HCT116 (cell line): Measurements from ENCODE around the gene PCGF5. TPM values are rescaled to one million over a fixed set of nuclear protein-coding genes. Genes with fewer than 3 reads are reported as not detected.

ENCODE experiments used
- ATAC-seq: fragments of 200-7000 bp; cut with Tn5 transposase; 2 replicates; pipeline ENCODE4 v1.9.1; 2020; ENCODE audit warnings: mild to moderate bottlenecking, moderate library complexity
- BruUV-seq: library from RNA; stranded (reverse); fragments of 400-500 nt; replicated peaks from 2 replicates; lab custom pipeline; 2021; lab: Mats Ljungman, UMichigan
- CTCF ChIA-PET: fragments of 300-600 bp; sonication (Branson Sonifier 250); formaldehyde crosslinking; loops from one replicate; lab custom pipeline; 2021; ENCODE audit warnings: antibody characterized with exemption; lab: Charles Lee
- POLR2A ChIA-PET: fragments of 300-600, 350-600 bp; sonication (Branson Sonifier 250); formaldehyde crosslinking; loops from one replicate; lab custom pipeline; 2021; ENCODE audit warnings: antibody characterized with exemption; lab: Charles Lee
- RAD21 ChIA-PET, 2 experiments: fragments of 300-600 bp; sonication (Branson Sonifier 250); formaldehyde crosslinking; loops; one replicate each; lab custom pipeline; 2023; ENCODE audit warnings: low total read pairs in 2 of 2; ENCODE audit not compliant: uncharacterized antibody in 2 of 2, unreplicated experiment in 2 of 2, low non-redundant PET in 1 of 2; lab: Charles Lee
- DNase-seq: peaks from one replicate; pipeline ENCODE4 v3.0.0-alpha.2; 2010; ENCODE audit warnings: low read depth, low spot score
- H2AFZ ChIP-seq: fragments of 200-600 bp; shearing (Covaris generic), sonication (generic); 2 replicates; pipeline ENCODE4 v1.6.1; 2017; ENCODE audit warnings: low read depth, mixed run types, mixed read lengths, antibody characterized with exemption, low read length; ENCODE audit not compliant: poor library complexity, severe bottlenecking
- H3K27ac ChIP-seq: 2 replicates; pipeline ENCODE4 v1.5.1; 2012; ENCODE audit warnings: low read depth, low read length
- H3K27me3 ChIP-seq: fragments of 200-600 bp; sonication (generic); 2 replicates; pipeline ENCODE4 v1.6.1; 2016; ENCODE audit warnings: mixed run types, low read length, mixed read lengths; ENCODE audit not compliant: insufficient read depth
- H3K36me3 ChIP-seq, 2 experiments: fragments of 200-500 bp in 1 of 2; fragments of 200-600 bp in 1 of 2; sonication (Bioruptor generic) in 1 of 2; sonication (generic) in 1 of 2; 2 replicates each; pipeline versions ENCODE4 v1.5.1 to v1.6.1; 2014 to 2016; ENCODE audit warnings: low read length in 2 of 2, inconsistent platforms in 1 of 2, mixed read lengths in 1 of 2, mixed run types in 1 of 2; ENCODE audit not compliant: insufficient read depth in 2 of 2, control insufficient read depth in 1 of 2
- H3K4me1 ChIP-seq, 2 experiments: fragments of 200-600 bp in 1 of 2; sonication (generic) in 1 of 2; 2 replicates each; pipeline versions ENCODE4 v1.5.1 to v1.6.1; 2012 to 2017; ENCODE audit warnings: low read length in 2 of 2, inconsistent platforms in 1 of 2, mild to moderate bottlenecking in 1 of 2, mixed read lengths in 1 of 2, mixed run types in 1 of 2, moderate library complexity in 1 of 2; ENCODE audit not compliant: insufficient read depth in 2 of 2, control insufficient read depth in 1 of 2
- H3K4me2 ChIP-seq: fragments of 200-600 bp; sonication (generic); 2 replicates; pipeline ENCODE4 v1.6.1; 2017; ENCODE audit warnings: mixed run types, low read length, mixed read lengths
- H3K4me3 ChIP-seq, 2 experiments: fragments of 200-600 bp in 1 of 2; sonication (generic) in 1 of 2; replicated peaks in 1 of 2; 2 replicates each; pipeline ENCODE4 v1.5.1; 2011 to 2016; ENCODE audit warnings: low read length in 2 of 2, control low read depth in 1 of 2, low read depth in 1 of 2, mild to moderate bottlenecking in 1 of 2, mixed read lengths in 1 of 2, mixed run types in 1 of 2
- H3K79me2 ChIP-seq: fragments of 200-600 bp; sonication (generic); 2 replicates; pipeline ENCODE4 v1.6.1; 2017; ENCODE audit warnings: mild to moderate bottlenecking, mixed run types, low read length, moderate library complexity, mixed read lengths; ENCODE audit not compliant: insufficient read depth
- H3K9ac ChIP-seq: fragments of 200-600 bp; sonication (generic); 2 replicates; pipeline ENCODE4 v1.6.1; 2016; ENCODE audit warnings: low read length, mixed read lengths
- H3K9me2 ChIP-seq: fragments of 200-600 bp; sonication (generic), shearing (Covaris generic); 2 replicates; pipeline ENCODE4 v1.6.1; 2017; ENCODE audit warnings: mixed run types, mild to moderate bottlenecking, moderate library complexity; ENCODE audit not compliant: insufficient read depth
- H3K9me3 ChIP-seq, 2 experiments: fragments of 200-500 bp in 1 of 2; fragments of 200-600 bp in 1 of 2; sonication (Bioruptor generic) in 1 of 2; sonication (generic) in 1 of 2; 2 replicates each; pipeline ENCODE4 v1.6.1; 2014 to 2017; ENCODE audit warnings: low read length in 2 of 2, mixed read lengths in 2 of 2, inconsistent platforms in 1 of 2, low read depth in 1 of 2, mild to moderate bottlenecking in 1 of 2, mixed run types in 1 of 2, moderate library complexity in 1 of 2; ENCODE audit not compliant: control insufficient read depth in 1 of 2, insufficient read depth in 1 of 2
- H4K20me1 ChIP-seq: fragments of 200-600 bp; sonication (generic), shearing (Covaris generic); 2 replicates; pipeline ENCODE4 v1.6.1; 2017; ENCODE audit warnings: mixed run types, mild to moderate bottlenecking, moderate library complexity; ENCODE audit not compliant: insufficient read depth
- ATF3 ChIP-seq: IDR thresholded peaks from 2 replicates; pipeline ENCODE4 v1.6.1; 2012
- CBX3 ChIP-seq: IDR thresholded peaks from 2 replicates; pipeline ENCODE4 v1.6.1; 2012; ENCODE audit warnings: low read depth
- CEBPB ChIP-seq: IDR thresholded peaks from 2 replicates; pipeline ENCODE4 v1.6.1; 2012; ENCODE audit warnings: low read depth
- CTCF ChIP-seq, 3 experiments: fragments of 200-600 bp in 1 of 3; sonication (generic) in 1 of 3; IDR thresholded peaks in 2 of 3; conservative IDR thresholded peaks in 1 of 3; 2 replicates each; pipeline ENCODE4 v1.5.1; 2012 to 2017; ENCODE audit warnings: low read depth in 2 of 3, low read length in 2 of 3, antibody characterized with exemption in 1 of 3, borderline replicate concordance in 1 of 3, control low read depth in 1 of 3, mild to moderate bottlenecking in 1 of 3, mixed read lengths in 1 of 3, mixed run types in 1 of 3, moderate library complexity in 1 of 3; ENCODE audit not compliant: insufficient read depth in 1 of 3
- JUND ChIP-seq: IDR thresholded peaks from 2 replicates; pipeline ENCODE4 v1.6.1; 2012
- POLR2AphosphoS5 ChIP-seq: IDR thresholded peaks from 2 replicates; pipeline ENCODE4 v1.6.1; 2011; ENCODE audit warnings: mild to moderate bottlenecking, low read depth, low read length, moderate library complexity
- SP1 ChIP-seq: IDR thresholded peaks from 2 replicates; pipeline ENCODE4 v1.6.1; 2012; ENCODE audit warnings: low read depth
- SRF ChIP-seq: IDR thresholded peaks from 2 replicates; pipeline ENCODE4 v1.6.1; 2012; ENCODE audit warnings: low read depth
- TCF7L2 ChIP-seq: IDR thresholded peaks from 2 replicates; pipeline ENCODE4 v1.7.0; 2011; ENCODE audit warnings: borderline replicate concordance, inconsistent platforms; ENCODE audit not compliant: insufficient read depth, insufficient read length; ENCODE audit errors: extremely low read depth
- intact Hi-C: fragments of 100-400 bp; cut with micrococcal nuclease; formaldehyde crosslinking; loops from 2 replicates; pipeline ENCODE4 v1.10.0; 2022
- total RNA-seq: library from RNA; stranded (reverse); gene quantifications from one replicate; pipeline ENCODE4 v1.2.1, GENCODE V29; 2021; ENCODE audit not compliant: unreplicated experiment

The PCGF5 gene
- total RNA-seq, 1 experiment from 2014 or later = 27.5 TPM

- Histone ChIP-seq H3K4me1 (no peaks in the 10 kb centered on the region), H3K79me2 (no peaks in the 10 kb centered on the region), H3K9me3 (no peaks in the 10 kb centered on the region), H2AFZ (no peak overlapping the region), H4K20me1 (no peaks in the 10 kb centered on the region), H3K4me2 (no peak overlapping the region), H3K27ac (no peak overlapping the region), H3K9me2 (no peaks in the 10 kb centered on the region), H3K4me3 (no peak overlapping the region), H3K27me3 (no peaks in the 10 kb centered on the region), H3K36me3 (no peaks in the 10 kb centered on the region), H3K9ac (no peak overlapping the region)
- BruUV-seq = no TSS peak
- DNase-seq (no peak), ATAC-seq (no peak)
- ChIA-PET POLR2A (no interaction called here), CTCF (interaction anchor here (1.8 kb wide), 1 partner anchor 360 kb away, joined by 4 read pairs; no protein-coding TSS in a partner anchor), RAD21 (interaction anchor here in 1 of 2 experiments (0.6 kb wide), 1 partner anchor 64 kb away, joined by 3 read pairs; no protein-coding TSS in a partner anchor)
- intact Hi-C loops = no loop called here
- TF ChIP-seq ATF3 = no peak
- no peak for TF ChIP-seq POLR2AphosphoS5
Observed at GRCh38 chr10:91271886-91272285, 51.4 kb downstream of the PCGF5 start.

GRCh38 chr10:91284486-91285090, 64.1 kb downstream of the PCGF5 start:
- no peaks in the 10 kb centered on the region for H4K20me1 ChIP-seq
- H3K36me3 ChIP-seq = no peaks in the 10 kb centered on the region
- H3K9ac ChIP-seq = no peak overlapping the region
- no peak overlapping the region for H3K27ac ChIP-seq
- BruUV-seq = no TSS peak
- no peaks in the 10 kb centered on the region for H3K79me2 ChIP-seq
- H3K4me1 ChIP-seq = no peaks in the 10 kb centered on the region
- ChIA-PET POLR2A (no interaction called here), CTCF (interaction anchor here (1.4 kb wide), 1 partner anchor 14 kb away, joined by 5 read pairs; no protein-coding TSS in a partner anchor), RAD21 (no interaction called here)
- H3K4me2 ChIP-seq = no peak overlapping the region
- DNase-seq (no peak), ATAC-seq (no peak)
- intact Hi-C loops = no loop called here
- no peaks in the 10 kb centered on the region for H3K9me3 ChIP-seq
- no peaks in the 10 kb centered on the region; the same call in 1 of the 2 replicates for H3K27me3 ChIP-seq
- no peaks in the 10 kb centered on the region for H3K9me2 ChIP-seq
- H3K4me3 ChIP-seq = no peak overlapping the region
- TF ChIP-seq CEBPB (no peak), TCF7L2 (no peak), CBX3 (no peak), SP1 (no peak), SRF (no peak), JUND (no peak), CTCF (IDR thresholded peaks at IDR 0.05 in 2 of 3, conservative IDR thresholded peaks at IDR 0.05 in 1 of 3; ENCODE audit: borderline replicate concordance in 1 of 3, insufficient read depth in 1 of 3, low read depth in 2 of 3, low read length in 2 of 3) (no peak)
- no peak overlapping the region for H2AFZ ChIP-seq
